Uterus (tissue), 4 donors: ENCODE measurements around the gene PAPSS2. TPM values are rescaled to one million over a fixed set of nuclear protein-coding genes. Genes with fewer than 3 reads are reported as not detected.

Experiments used
- DNase-seq, 2 donors: peaks; one replicate each; pipeline ENCODE4 v3.0.0-alpha.2; 2019 to 2020
- H3K27ac ChIP-seq, 2 donors: fragments of 200-600 bp; sonication (generic); 1 replicate in 1 of 2; 2 replicates in 1 of 2; pipeline ENCODE4 v1.5.1; 2016 to 2018
- H3K27me3 ChIP-seq, 2 donors: fragments of 200-600 bp; sonication (generic); one replicate each; pipeline ENCODE4 v1.5.1; 2018 to 2019; ENCODE audit warnings: control low read depth in 1 of 2
- H3K36me3 ChIP-seq, 2 donors: fragments of 200-600 bp; sonication (generic); one replicate each; pipeline ENCODE4 v1.5.1; 2019; ENCODE audit warnings: control low read depth in 1 of 2
- H3K4me1 ChIP-seq, 2 donors: fragments of 200-600 bp; sonication (generic); one replicate each; pipeline ENCODE4 v1.5.1; 2018 to 2019; ENCODE audit warnings: control low read depth in 1 of 2
- H3K4me3 ChIP-seq, 2 donors: fragments of 200-600 bp; sonication (generic); 1 replicate in 1 of 2; 2 replicates in 1 of 2; pipeline ENCODE4 v1.5.1; 2018 to 2019; ENCODE audit warnings: mild to moderate bottlenecking in 1 of 2
- H3K9me3 ChIP-seq, 2 donors: fragments of 200-600 bp; sonication (generic); one replicate each; pipeline ENCODE4 v1.5.1; 2019; ENCODE audit warnings: control low read depth in 1 of 2
- POLR2A ChIP-seq, 2 donors: fragments of 450-650 bp; IDR thresholded peaks; one replicate each; pipeline ENCODE4 v1.6.1; 2016; ENCODE audit warnings: antibody characterized with exemption in 2 of 2, mild to moderate bottlenecking in 1 of 2, moderate library complexity in 1 of 2
- intact Hi-C: fragments of 100-400 bp; cut with DNase I; formaldehyde crosslinking; loops from one replicate; pipeline ENCODE4 v1.15.1; 2023; ENCODE audit warnings: low total_unique reads
- total RNA-seq, 4 donors: library from RNA; depleted of rRNA in 3 of 4; stranded (reverse); fragments of >200 nt in 3 of 4; gene quantifications; one replicate each; pipeline versions ENCODE4 v1.1.0 to v1.2.4, GENCODE V29; 2014 to 2023
- TF ChIP-seq, protein P1 (sequence below), 4 experiments: fragments of 200-600 bp in 2 of 4; fragments of 450-650 bp in 2 of 4; sonication (generic) in 2 of 4; IDR thresholded peaks; one replicate each; pipeline ENCODE4 v1.5.1; 2016 to 2019; ENCODE audit warnings: antibody characterized with exemption in 4 of 4, mild to moderate bottlenecking in 2 of 4, moderate library complexity in 1 of 4
- donor health status: DM: yes; HTN: yes; CAD: no.

PAPSS2 gene
- total RNA-seq, 4 donors from 2014 or later, result 16.2 to 30.2 (median 22.9) TPM

DNA sequence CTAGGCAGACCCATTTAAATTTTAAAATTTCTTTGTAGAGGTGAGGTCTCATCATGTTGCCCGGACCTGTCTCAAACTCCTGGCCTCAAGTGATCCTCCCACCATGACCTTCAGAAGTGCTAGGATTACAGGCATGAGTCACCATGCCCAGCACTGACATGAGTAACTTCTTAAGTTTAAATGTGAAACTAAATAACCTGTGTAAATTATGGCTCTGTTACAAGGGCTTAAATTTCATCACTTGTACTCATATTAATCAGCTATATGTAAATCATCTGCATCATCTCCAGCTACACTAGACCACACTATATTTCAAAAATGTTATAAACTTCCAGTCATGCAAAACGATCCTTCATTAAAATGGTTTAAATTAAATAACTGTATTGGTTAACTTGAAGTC, 102.2 kb downstream of the PAPSS2 start:
- Histone ChIP-seq H3K9me3 (no peaks in the 10 kb centered on the region), H3K4me1 (no peaks in the 10 kb centered on the region), H3K27ac (no peak overlapping the region), H3K4me3 (no peak overlapping the region), H3K27me3 (no peaks in the 10 kb centered on the region), H3K36me3 (no peaks in the 10 kb centered on the region)
- no peak for DNase-seq
- intact Hi-C loops, result no loop called here
- TF ChIP-seq, protein P1, sequence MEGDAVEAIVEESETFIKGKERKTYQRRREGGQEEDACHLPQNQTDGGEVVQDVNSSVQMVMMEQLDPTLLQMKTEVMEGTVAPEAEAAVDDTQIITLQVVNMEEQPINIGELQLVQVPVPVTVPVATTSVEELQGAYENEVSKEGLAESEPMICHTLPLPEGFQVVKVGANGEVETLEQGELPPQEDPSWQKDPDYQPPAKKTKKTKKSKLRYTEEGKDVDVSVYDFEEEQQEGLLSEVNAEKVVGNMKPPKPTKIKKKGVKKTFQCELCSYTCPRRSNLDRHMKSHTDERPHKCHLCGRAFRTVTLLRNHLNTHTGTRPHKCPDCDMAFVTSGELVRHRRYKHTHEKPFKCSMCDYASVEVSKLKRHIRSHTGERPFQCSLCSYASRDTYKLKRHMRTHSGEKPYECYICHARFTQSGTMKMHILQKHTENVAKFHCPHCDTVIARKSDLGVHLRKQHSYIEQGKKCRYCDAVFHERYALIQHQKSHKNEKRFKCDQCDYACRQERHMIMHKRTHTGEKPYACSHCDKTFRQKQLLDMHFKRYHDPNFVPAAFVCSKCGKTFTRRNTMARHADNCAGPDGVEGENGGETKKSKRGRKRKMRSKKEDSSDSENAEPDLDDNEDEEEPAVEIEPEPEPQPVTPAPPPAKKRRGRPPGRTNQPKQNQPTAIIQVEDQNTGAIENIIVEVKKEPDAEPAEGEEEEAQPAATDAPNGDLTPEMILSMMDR (IDR thresholded peaks at IDR 0.05), result no peak
- TF ChIP-seq POLR2A (IDR thresholded peaks at IDR 0.05), result no peak

DNA sequence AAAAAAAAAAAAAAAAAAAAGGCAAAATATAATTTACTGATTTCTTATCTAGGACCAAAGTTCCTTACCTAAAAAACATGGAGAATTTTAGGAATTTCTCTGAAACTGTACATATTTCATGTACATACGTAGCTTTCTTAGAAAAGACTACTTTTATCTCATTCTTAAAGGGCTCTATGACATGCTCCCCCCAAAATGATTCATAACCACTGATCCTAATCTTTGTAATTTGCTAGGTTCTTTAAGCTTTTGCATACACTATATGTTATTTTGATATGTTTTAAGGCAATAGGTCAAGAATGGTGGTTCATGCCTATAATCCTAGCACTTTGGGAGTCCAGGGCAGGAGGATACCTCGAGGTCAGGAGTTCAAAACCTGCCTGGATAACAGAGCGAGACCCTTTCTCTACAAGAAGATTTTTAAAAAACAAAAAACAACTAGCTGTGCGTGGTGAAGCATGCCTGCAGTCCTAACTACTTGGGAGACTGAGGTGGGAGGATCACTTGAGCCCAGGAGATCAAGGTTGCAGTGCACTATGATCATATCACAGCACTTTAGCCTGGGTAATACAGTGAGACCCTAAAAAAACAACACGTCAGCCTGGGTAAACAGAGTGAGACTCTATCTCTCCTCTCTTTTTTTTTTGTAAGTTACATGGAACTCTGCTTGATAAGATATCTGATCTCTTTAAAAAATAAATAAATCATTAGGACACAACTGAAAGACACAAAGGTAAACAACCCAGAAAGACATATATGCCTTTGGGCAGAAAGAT, 103.6 kb downstream of the PAPSS2 start:
- no peak for TF ChIP-seq POLR2A (IDR thresholded peaks at IDR 0.05)
- TF ChIP-seq, protein P1 (IDR thresholded peaks at IDR 0.05), result no peak
- DNase-seq, result no peak
- H3K9me3 ChIP-seq, result no peaks in the 10 kb centered on the region
- no peaks in the 10 kb centered on the region for H3K36me3 ChIP-seq
- no peaks in the 10 kb centered on the region for H3K4me1 ChIP-seq
- intact Hi-C loops, result no loop called here
- no peak overlapping the region for H3K27ac ChIP-seq
- H3K27me3 ChIP-seq, result no peaks in the 10 kb centered on the region
- H3K4me3 ChIP-seq, result no peak overlapping the region

DNA sequence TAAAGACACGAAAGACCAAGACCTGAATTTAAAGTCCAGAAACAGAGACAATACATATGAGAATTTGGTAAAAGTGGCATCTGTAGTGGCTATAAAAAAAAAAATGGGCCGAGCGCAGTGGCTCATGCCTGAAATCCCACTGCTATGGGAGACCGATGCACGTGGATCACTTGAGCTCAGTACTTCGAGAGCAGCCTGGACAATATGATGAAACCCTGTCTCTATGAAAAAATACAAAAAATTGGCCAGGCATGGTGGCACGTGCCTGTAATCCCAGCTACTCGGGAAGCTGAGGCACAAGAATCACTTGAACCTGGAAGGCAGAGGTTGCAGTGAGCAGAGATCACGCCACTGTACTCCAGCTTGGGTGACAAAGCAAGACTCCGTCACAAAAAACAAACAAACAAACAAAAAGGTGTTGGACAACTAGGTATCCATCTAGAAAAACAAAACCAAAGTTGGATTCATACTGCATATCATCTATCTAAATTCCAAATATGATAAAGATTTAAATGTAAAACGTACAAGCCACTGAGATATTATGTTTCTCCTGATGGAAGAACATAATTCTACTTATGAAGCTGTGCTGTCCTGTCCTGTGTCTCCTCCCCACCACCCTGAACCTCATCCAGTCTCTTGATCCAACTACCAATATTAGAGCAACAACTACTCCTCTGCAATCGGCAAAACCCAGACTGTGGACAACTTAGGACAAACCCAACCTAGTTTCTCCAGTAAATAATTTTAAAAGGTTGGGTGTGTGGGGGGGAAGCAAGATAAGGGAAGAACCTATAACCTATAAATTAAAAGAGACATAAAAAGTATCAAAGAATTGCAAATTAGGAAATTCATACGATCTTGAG, 104.6 kb downstream of the PAPSS2 start:
- intact Hi-C loops, result no loop called here
- H3K27me3 ChIP-seq, result no peaks in the 10 kb centered on the region
- no peak overlapping the region for H3K4me3 ChIP-seq
- H3K27ac ChIP-seq, result no peak overlapping the region
- no peaks in the 10 kb centered on the region for H3K9me3 ChIP-seq
- TF ChIP-seq, protein P1 (IDR thresholded peaks at IDR 0.05), result no peak
- no peak for TF ChIP-seq POLR2A (IDR thresholded peaks at IDR 0.05)
- no peaks in the 10 kb centered on the region for H3K4me1 ChIP-seq
- H3K36me3 ChIP-seq, result no peaks in the 10 kb centered on the region
- no peak for DNase-seq

DNA sequence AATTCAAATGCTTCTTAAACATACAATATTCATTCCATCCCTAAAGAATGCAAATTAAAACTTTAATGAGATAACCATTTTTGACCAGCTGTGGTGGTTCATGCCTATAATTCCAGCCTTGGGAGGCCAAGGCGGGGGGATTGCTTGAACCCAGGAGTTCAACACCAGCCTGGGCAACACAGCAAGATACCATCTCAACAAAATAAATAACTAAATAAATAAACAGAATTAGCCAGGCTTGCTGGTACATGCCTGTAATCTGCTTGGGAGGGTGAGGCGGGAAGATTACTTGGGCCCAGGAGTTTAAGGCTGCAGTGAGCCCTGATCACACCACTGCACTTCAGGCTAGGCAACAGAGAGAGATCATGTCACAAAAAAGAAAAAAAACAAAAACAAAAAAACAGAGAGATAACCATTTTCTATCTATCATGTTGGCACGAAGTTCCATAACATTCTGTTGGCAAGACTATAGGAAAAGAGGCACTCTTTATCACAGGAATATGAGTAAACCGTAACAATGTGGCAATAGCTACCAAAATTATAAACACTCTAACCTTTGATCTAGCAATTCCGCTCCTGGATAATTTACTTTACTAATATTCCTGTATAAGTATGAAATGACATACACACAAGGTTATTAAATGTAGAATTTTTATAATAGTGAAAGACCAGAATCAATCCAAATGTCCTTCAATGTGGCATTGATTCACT, 106.1 kb downstream of the PAPSS2 start:
- no peak for TF ChIP-seq POLR2A (IDR thresholded peaks at IDR 0.05)
- TF ChIP-seq, protein P1 (IDR thresholded peaks at IDR 0.05), result no peak
- Histone ChIP-seq H3K4me1 (no peaks in the 10 kb centered on the region), H3K36me3 (no peaks in the 10 kb centered on the region), H3K9me3 (no peaks in the 10 kb centered on the region), H3K27me3 (no peaks in the 10 kb centered on the region), H3K4me3 (no peak overlapping the region), H3K27ac (no peak overlapping the region)
- DNase-seq, result no peak
- intact Hi-C loops, result no loop called here
